ENCODE measurements around the gene OVOL2.

OVOL2 gene

GRCh38 chr20:17999566-17999965 is 58.1 kb downstream of the OVOL2 start:
- H3K27ac ChIP-seq (replicated peaks), result no peak overlapping the region
- no peaks in the 10 kb centered on the region for H3K27me3 ChIP-seq (ENCODE audit: insufficient read depth, poor library complexity, severe bottlenecking)
- no peak overlapping the region for H3K4me3 ChIP-seq (replicated peaks; ENCODE audit: insufficient read depth, low read length)
- TF ChIP-seq REST (IDR thresholded peaks at IDR 0.05; ENCODE audit: insufficient replicate concordance, low read depth) (no peak), GABPA (IDR thresholded peaks at IDR 0.05; ENCODE audit: low read depth) (no peak), CTCF (IDR thresholded peaks at IDR 0.05; ENCODE audit: insufficient read depth, low read length) (no peak), POLR2AphosphoS5 (IDR thresholded peaks at IDR 0.05; ENCODE audit: low read depth) (no peak), SPI1 (IDR thresholded peaks at IDR 0.05; ENCODE audit: borderline replicate concordance, low read depth) (no peak)
- DNase-seq (ENCODE audit: low read depth in 1 of 2, low spot score in 1 of 2), result no peak

GRCh38 chr20:17998446-17998845 is 59.3 kb downstream of the OVOL2 start:
- Histone ChIP-seq H3K27me3 (ENCODE audit: insufficient read depth, poor library complexity, severe bottlenecking) (no peaks in the 10 kb centered on the region), H3K27ac (replicated peaks) (no peak overlapping the region), H3K4me3 (replicated peaks; ENCODE audit: insufficient read depth, low read length) (no peak overlapping the region)
- TF ChIP-seq GABPA (IDR thresholded peaks at IDR 0.05; ENCODE audit: low read depth) (no peak), SPI1 (IDR thresholded peaks at IDR 0.05; ENCODE audit: borderline replicate concordance, low read depth) (no peak), POLR2AphosphoS5 (IDR thresholded peaks at IDR 0.05; ENCODE audit: low read depth) (no peak), REST (IDR thresholded peaks at IDR 0.05; ENCODE audit: insufficient replicate concordance, low read depth) (no peak), CTCF (IDR thresholded peaks at IDR 0.05; ENCODE audit: insufficient read depth, low read length) (no peak)
- no peak for DNase-seq (ENCODE audit: low read depth in 1 of 2, low spot score in 1 of 2)

GRCh38 chr20:17995967-17996819 is 61.5 kb downstream of the OVOL2 start:
- no peak overlapping the region for H3K27ac ChIP-seq (replicated peaks)
- DNase-seq (ENCODE audit: low read depth in 1 of 2, low spot score in 1 of 2), result peak; percentile 28 to 37
- TF ChIP-seq POLR2AphosphoS5 (IDR thresholded peaks at IDR 0.05; ENCODE audit: low read depth), result no peak
- peak; percentile 98 for TF ChIP-seq CTCF (IDR thresholded peaks at IDR 0.05; ENCODE audit: insufficient read depth, low read length)
- no peak overlapping the region for H3K4me3 ChIP-seq (replicated peaks; ENCODE audit: insufficient read depth, low read length)
- no peaks in the 10 kb centered on the region for H3K27me3 ChIP-seq (ENCODE audit: insufficient read depth, poor library complexity, severe bottlenecking)
